HEK293T (cell line): ENCODE measurements around the gene NDUFS6.

Source experiments
- BHLHE40 ChIP-seq: fragments of 450-650 bp; IDR thresholded peaks from 2 replicates; pipeline ENCODE4 v1.6.1; 2016; ENCODE audit warnings: mild to moderate bottlenecking, moderate library complexity, borderline replicate concordance
- FOXK2 ChIP-seq: fragments of 450-650 bp; IDR thresholded peaks from 2 replicates; pipeline ENCODE4 v1.6.1; 2016; ENCODE audit warnings: mild to moderate bottlenecking
- FOXM1 ChIP-seq: fragments of 450-650 bp; IDR thresholded peaks from 2 replicates; pipeline ENCODE4 v1.6.1; 2017; ENCODE audit warnings: mild to moderate bottlenecking, borderline replicate concordance
- PKNOX1 ChIP-seq: fragments of 450-650 bp; IDR thresholded peaks from 2 replicates; pipeline ENCODE4 v1.6.1; 2016

DNA sequence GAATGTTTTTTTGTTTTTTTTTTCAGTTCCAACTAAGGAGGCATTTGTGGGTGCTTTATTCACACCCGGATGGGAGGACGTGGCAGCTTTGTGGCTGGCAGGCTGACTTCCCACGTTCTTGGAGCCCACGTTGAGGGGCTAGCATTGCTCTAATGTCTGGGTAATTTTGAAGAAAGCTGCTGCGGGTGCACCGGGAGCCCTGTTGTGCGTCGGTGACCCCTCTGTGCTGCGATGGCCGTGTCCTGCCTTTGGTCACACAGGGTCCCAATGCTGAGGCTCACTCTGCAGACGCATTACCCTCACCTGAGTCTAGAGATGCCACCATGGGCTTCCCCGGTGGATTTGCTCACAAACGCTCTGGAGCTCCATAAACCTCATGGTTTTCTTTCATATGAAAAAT is 34.2 kb downstream of the NDUFS6 start:
- TF ChIP-seq BHLHE40: no peak
- no peak for TF ChIP-seq FOXM1
- no peak for TF ChIP-seq PKNOX1
- TF ChIP-seq FOXK2: no peak
